Measurements from ENCODE around the gene KRT4.

The KRT4 gene

GRCh38 chr12:52794479-52795331 is 19.2 kb downstream of the KRT4 start:
- DNase-seq (ENCODE audit: insufficient read length) (no peak), FAIRE-seq (no peak)
- TF ChIP-seq POLR2AphosphoS5 (IDR thresholded peaks at IDR 0.05; ENCODE audit: low read depth, low read length): no peak
- no peak for TF ChIP-seq POLR2A (IDR thresholded peaks at IDR 0.05; ENCODE audit: low read depth, low read length)
- TF ChIP-seq TAF1 (IDR thresholded peaks at IDR 0.05; ENCODE audit: borderline replicate concordance, low read depth, low read length): no peak

GRCh38 chr12:52792185-52793029 is 21.5 kb downstream of the KRT4 start:
- FAIRE-seq (no peak), DNase-seq (ENCODE audit: insufficient read length) (no peak)
- TF ChIP-seq TAF1 (IDR thresholded peaks at IDR 0.05; ENCODE audit: borderline replicate concordance, low read depth, low read length) (no peak), POLR2A (IDR thresholded peaks at IDR 0.05; ENCODE audit: low read depth, low read length) (no peak), POLR2AphosphoS5 (IDR thresholded peaks at IDR 0.05; ENCODE audit: low read depth, low read length) (no peak)

- no peak for TF ChIP-seq POLR2A (IDR thresholded peaks at IDR 0.05; ENCODE audit: low read depth, low read length)
- no peak for TF ChIP-seq TAF1 (IDR thresholded peaks at IDR 0.05; ENCODE audit: borderline replicate concordance, low read depth, low read length)
- TF ChIP-seq POLR2AphosphoS5 (IDR thresholded peaks at IDR 0.05; ENCODE audit: low read depth, low read length): no peak
- no peak for FAIRE-seq
- no peak for DNase-seq (ENCODE audit: insufficient read length)
These were observed 22.4 kb downstream of the KRT4 start for GRCh38 chr12:52791271-52792184.

- TF ChIP-seq TAF1 (IDR thresholded peaks at IDR 0.05; ENCODE audit: borderline replicate concordance, low read depth, low read length): no peak
- TF ChIP-seq POLR2AphosphoS5 (IDR thresholded peaks at IDR 0.05; ENCODE audit: low read depth, low read length): no peak
- TF ChIP-seq POLR2A (IDR thresholded peaks at IDR 0.05; ENCODE audit: low read depth, low read length): no peak
- no peak for FAIRE-seq
These were observed 23.3 kb downstream of the KRT4 start for GRCh38 chr12:52790427-52791270.

GRCh38 chr12:52789637-52790426 is 24.1 kb downstream of the KRT4 start:
- FAIRE-seq (no peak), DNase-seq (ENCODE audit: insufficient read length) (no peak)
- TF ChIP-seq TAF1 (IDR thresholded peaks at IDR 0.05; ENCODE audit: borderline replicate concordance, low read depth, low read length) (no peak), POLR2A (IDR thresholded peaks at IDR 0.05; ENCODE audit: low read depth, low read length) (no peak), POLR2AphosphoS5 (IDR thresholded peaks at IDR 0.05; ENCODE audit: low read depth, low read length) (no peak)

More at GRCh38 chr12:52790427-52791270, 23.3 kb downstream of the KRT4 start:
- DNase-seq (ENCODE audit: insufficient read length): no peak

GRCh38 chr12:52788876-52789636 is 24.9 kb downstream of the KRT4 start:
- FAIRE-seq: no peak
- DNase-seq (ENCODE audit: insufficient read length): no peak
- TF ChIP-seq POLR2A (IDR thresholded peaks at IDR 0.05; ENCODE audit: low read depth, low read length) (no peak), POLR2AphosphoS5 (IDR thresholded peaks at IDR 0.05; ENCODE audit: low read depth, low read length) (no peak), TAF1 (IDR thresholded peaks at IDR 0.05; ENCODE audit: borderline replicate concordance, low read depth, low read length) (no peak)

- DNase-seq (ENCODE audit: insufficient read length) (no peak), FAIRE-seq (no peak)
- no peak for TF ChIP-seq POLR2AphosphoS5 (IDR thresholded peaks at IDR 0.05; ENCODE audit: low read depth, low read length)
- no peak for TF ChIP-seq POLR2A (IDR thresholded peaks at IDR 0.05; ENCODE audit: low read depth, low read length)
- no peak for TF ChIP-seq TAF1 (IDR thresholded peaks at IDR 0.05; ENCODE audit: borderline replicate concordance, low read depth, low read length)
These were observed 25.6 kb downstream of the KRT4 start for GRCh38 chr12:52788192-52788875.

- FAIRE-seq (no peak), DNase-seq (ENCODE audit: insufficient read length) (no peak)
- TF ChIP-seq POLR2A (IDR thresholded peaks at IDR 0.05; ENCODE audit: low read depth, low read length): no peak
- no peak for TF ChIP-seq TAF1 (IDR thresholded peaks at IDR 0.05; ENCODE audit: borderline replicate concordance, low read depth, low read length)
These were observed 26.4 kb downstream of the KRT4 start for GRCh38 chr12:52787324-52788191.

Measured in GM12892 (cell line).